ENCODE measurements around the gene TNS4. TPM values are rescaled to one million over a fixed set of nuclear protein-coding genes. Genes with fewer than 3 reads are reported as not detected.

TNS4 gene
- total RNA-seq, 4 donors from 2014 or later = 1.8 to 2.1 TPM; not detected in 2

GRCh38 chr17:40526668-40527067 is 25.2 kb upstream of the TNS4 start:
- ATAC-seq (ENCODE audit: low FRiP score) (no peak), DNase-seq (ENCODE audit: low spot score) (no peak)
- no peak for TF ChIP-seq CTCF (IDR thresholded peaks at IDR 0.05)

GRCh38 chr17:40525294-40525693 is 23.9 kb upstream of the TNS4 start:
- no peak for ATAC-seq (ENCODE audit: low FRiP score)

GRCh38 chr17:40524243-40524965 is 23.0 kb upstream of the TNS4 start:
- DNase-seq (ENCODE audit: low spot score) = no peak
- no peak for TF ChIP-seq CTCF (IDR thresholded peaks at IDR 0.05)
- ATAC-seq (ENCODE audit: low FRiP score) = no peak

More at GRCh38 chr17:40525294-40525693, 23.9 kb upstream of the TNS4 start:
- TF ChIP-seq CTCF (IDR thresholded peaks at IDR 0.05) = no peak
- DNase-seq (ENCODE audit: low spot score) = no peak

- TF ChIP-seq CTCF (IDR thresholded peaks at IDR 0.05) = no peak
- ATAC-seq (ENCODE audit: low FRiP score) (no peak), DNase-seq (ENCODE audit: low spot score) (no peak)
These were observed 21.5 kb upstream of the TNS4 start for GRCh38 chr17:40522961-40523310.

GRCh38 chr17:40522250-40522960 is 21.0 kb upstream of the TNS4 start:
- DNase-seq (ENCODE audit: low spot score) (no peak), ATAC-seq (ENCODE audit: low FRiP score) (peak; percentile 57)
- TF ChIP-seq CTCF (IDR thresholded peaks at IDR 0.05) = no peak

- TF ChIP-seq CTCF (IDR thresholded peaks at IDR 0.05) = no peak
- DNase-seq (ENCODE audit: low spot score) (no peak), ATAC-seq (ENCODE audit: low FRiP score) (no peak)
These were observed 19.6 kb upstream of the TNS4 start for GRCh38 chr17:40520991-40521453.

All from omental fat pad (tissue), 4 donors.